H9 (cell line): ENCODE data around the gene RBFOX1. TPM values are rescaled to one million over a fixed set of nuclear protein-coding genes. Genes with fewer than 3 reads are reported as not detected.

ENCODE experiments used
- DNase-seq: peaks from one replicate; pipeline ENCODE4 v3.0.0-alpha.2; 2017
- H2AFZ ChIP-seq: one replicate; pipeline ENCODE4 v1.6.1; 2013; ENCODE audit warnings: mild to moderate bottlenecking, low read length, control low read depth, moderate library complexity
- H2AK5ac ChIP-seq: 2 replicates; pipeline ENCODE4 v1.6.1; 2013; ENCODE audit warnings: low read length, control low read depth, mixed read lengths; ENCODE audit not compliant: insufficient read length
- H2BK120ac ChIP-seq: one replicate; pipeline ENCODE4 v1.6.1; 2013; ENCODE audit warnings: low read depth, mild to moderate bottlenecking, low read length, control low read depth, inconsistent platforms; ENCODE audit not compliant: poor library complexity, severe bottlenecking
- H2BK12ac ChIP-seq: 2 replicates; pipeline ENCODE4 v1.6.1; 2013; ENCODE audit warnings: low read length, control low read depth, mixed read lengths, low read depth; ENCODE audit not compliant: insufficient read length
- H2BK15ac ChIP-seq: 2 replicates; pipeline ENCODE4 v1.6.1; 2013; ENCODE audit warnings: low read depth, low read length, control low read depth
- H2BK20ac ChIP-seq: one replicate; pipeline ENCODE4 v1.6.1; 2013; ENCODE audit warnings: low read depth, mild to moderate bottlenecking, low read length, control low read depth, inconsistent platforms; ENCODE audit not compliant: poor library complexity, severe bottlenecking
- H2BK5ac ChIP-seq: 2 replicates; pipeline ENCODE4 v1.6.1; 2013; ENCODE audit warnings: low read length, control low read depth, mixed read lengths; ENCODE audit not compliant: insufficient read length
- H3K14ac ChIP-seq: 2 replicates; pipeline ENCODE4 v1.6.1; 2013; ENCODE audit warnings: low read length, control low read depth; ENCODE audit not compliant: insufficient read depth
- H3K18ac ChIP-seq: 2 replicates; pipeline ENCODE4 v1.6.1; 2013; ENCODE audit warnings: low read depth, mild to moderate bottlenecking, mixed read lengths, low read length, control low read depth; ENCODE audit not compliant: insufficient read length
- H3K23ac ChIP-seq: 2 replicates; pipeline ENCODE4 v1.6.1; 2013; ENCODE audit warnings: low read length, control low read depth, mixed read lengths, low read depth; ENCODE audit not compliant: insufficient read length
- H3K23me2 ChIP-seq: 2 replicates; pipeline ENCODE4 v1.6.1; 2013; ENCODE audit warnings: low read depth, mild to moderate bottlenecking, mixed read lengths, low read length, control low read depth; ENCODE audit not compliant: insufficient read length, poor library complexity, severe bottlenecking
- H3K27ac ChIP-seq: 2 replicates; pipeline ENCODE4 v1.5.1; 2013; ENCODE audit warnings: low read length, control low read depth, mixed read lengths, low read depth; ENCODE audit not compliant: insufficient read length
- H3K27me3 ChIP-seq: 2 replicates; pipeline ENCODE4 v1.6.1; 2013; ENCODE audit warnings: low read length, control low read depth, inconsistent platforms; ENCODE audit not compliant: insufficient read depth
- H3K4ac ChIP-seq: 2 replicates; pipeline ENCODE4 v1.6.1; 2013; ENCODE audit warnings: low read depth, mild to moderate bottlenecking, control low read depth, inconsistent platforms, low read length, moderate library complexity
- H3K4me1 ChIP-seq: 2 replicates; pipeline ENCODE4 v1.6.1; 2013; ENCODE audit warnings: low read length, control low read depth, inconsistent platforms; ENCODE audit not compliant: insufficient read depth
- H3K4me2 ChIP-seq: 2 replicates; pipeline ENCODE4 v1.6.1; 2013; ENCODE audit warnings: low read length, control low read depth, mixed read lengths; ENCODE audit not compliant: insufficient read length, insufficient read depth
- H3K56ac ChIP-seq: 2 replicates; pipeline ENCODE4 v1.6.1; 2013; ENCODE audit warnings: low read depth, mild to moderate bottlenecking, mixed read lengths, low read length, control low read depth; ENCODE audit not compliant: insufficient read length
- H3K79me1 ChIP-seq: 2 replicates; pipeline ENCODE4 v1.6.1; 2013; ENCODE audit warnings: low read depth, mild to moderate bottlenecking, moderate library complexity, low read length, control low read depth, inconsistent platforms; ENCODE audit not compliant: insufficient read depth, poor library complexity, severe bottlenecking
- H3K79me2 ChIP-seq: 2 replicates; pipeline ENCODE4 v1.6.1; 2013; ENCODE audit warnings: low read length, control low read depth, inconsistent platforms; ENCODE audit not compliant: insufficient read depth
- H3K9ac ChIP-seq: 2 replicates; pipeline ENCODE4 v1.6.1; 2013; ENCODE audit warnings: low read length, control low read depth, mixed read lengths; ENCODE audit not compliant: insufficient read length; ENCODE audit errors: extremely low read depth
- H3K9me3 ChIP-seq: one replicate; pipeline ENCODE4 v1.6.1; 2013; ENCODE audit warnings: low read depth, low read length, inconsistent platforms; ENCODE audit not compliant: control insufficient read depth
- H3T11ph ChIP-seq: one replicate; pipeline ENCODE4 v1.6.1; 2013; ENCODE audit warnings: mild to moderate bottlenecking, low read length, control low read depth, inconsistent platforms
- H4K20me1 ChIP-seq: one replicate; pipeline ENCODE4 v1.6.1; 2013; ENCODE audit not compliant: control insufficient read depth, insufficient read length, insufficient read depth
- H4K5ac ChIP-seq: 2 replicates; pipeline ENCODE4 v1.6.1; 2013; ENCODE audit warnings: low read depth, mild to moderate bottlenecking, mixed read lengths, low read length, control low read depth; ENCODE audit not compliant: insufficient read length
- H4K8ac ChIP-seq: replicated peaks from 2 replicates; pipeline ENCODE4 v1.6.1; 2013; ENCODE audit warnings: low read length, control low read depth, mixed read lengths, low read depth; ENCODE audit not compliant: insufficient read length
- H4K91ac ChIP-seq: 2 replicates; pipeline ENCODE4 v1.6.1; 2013; ENCODE audit warnings: low read depth, mild to moderate bottlenecking, moderate library complexity, mixed read lengths, low read length, control low read depth; ENCODE audit not compliant: insufficient read length
- H3K27ac Mint-ChIP-seq, 3 experiments: 2 replicates in 2 of 3; 3 replicates in 1 of 3; pipeline ENCODE4 v1.8.0; 2020 to 2021; ENCODE audit warnings: mixed read lengths in 3 of 3, mild to moderate bottlenecking in 1 of 3, moderate library complexity in 1 of 3
- H3K27me3 Mint-ChIP-seq: 2 replicates; pipeline ENCODE4 v1.8.0; 2021; ENCODE audit warnings: low read depth, mild to moderate bottlenecking, moderate library complexity, mixed read lengths
- H3K36me3 Mint-ChIP-seq, 3 experiments: 2 replicates in 2 of 3; 3 replicates in 1 of 3; pipeline ENCODE4 v1.8.0; 2020 to 2021; ENCODE audit warnings: low read depth in 3 of 3, mixed read lengths in 3 of 3; ENCODE audit not compliant: insufficient read depth in 1 of 3
- H3K4me1 Mint-ChIP-seq, 2 experiments: 2 replicates each; pipeline ENCODE4 v1.8.0; 2020; ENCODE audit warnings: mixed read lengths in 2 of 2
- H3K4me3 Mint-ChIP-seq, 2 experiments: 2 replicates in 1 of 2; 3 replicates in 1 of 2; pipeline ENCODE4 v1.8.0; 2020 to 2021; ENCODE audit warnings: mild to moderate bottlenecking in 2 of 2, mixed read lengths in 2 of 2, moderate library complexity in 1 of 2
- H3K9me3 Mint-ChIP-seq, 2 experiments: 2 replicates in 1 of 2; 3 replicates in 1 of 2; pipeline ENCODE4 v1.8.0; 2020; ENCODE audit warnings: mild to moderate bottlenecking in 2 of 2, mixed read lengths in 2 of 2, moderate library complexity in 1 of 2
- CTCF ChIP-seq: fragments of 200-600 bp; sonication (generic); conservative IDR thresholded peaks from 3 replicates; pipeline ENCODE4 v1.8.0; 2021; ENCODE audit warnings: antibody characterized with exemption, mild to moderate bottlenecking
- WGBS: extraction: QIAGEN DNeasy Blood & Tissue Kit; methylation state at CpG from one replicate; pipeline ENCODE4 v1.1.7; 2013; ENCODE audit warnings: missing lambda C conversion rate, low lambda C conversion rate, mixed read lengths; ENCODE audit not compliant: insufficient read length; ENCODE audit errors: extremely low coverage; 5-methylcytosine and 5-hydroxymethylcytosine counted together
- total RNA-seq: library from RNA; stranded (reverse); gene quantifications from 2 replicates; pipeline ENCODE4 v1.2.1, GENCODE V29; 2021

The RBFOX1 gene
- total RNA-seq, 1 experiment from 2014 or later = 2.0 TPM

- no peak overlapping the region for H3K18ac ChIP-seq
- no peaks in the 10 kb centered on the region for H3K9me3 Mint-ChIP-seq
Observed at GRCh38 chr16:7398536-7398935, 65.9 kb downstream of the RBFOX1 start.

More at GRCh38 chr16:7398536-7398935, 65.9 kb downstream of the RBFOX1 start:
- no peak overlapping the region for H3K56ac ChIP-seq
- H4K8ac ChIP-seq = no peak overlapping the region
- Mint-ChIP-seq H3K27me3 (no peaks in the 10 kb centered on the region), H3K27ac (no peak overlapping the region), H3K4me3 (no peak overlapping the region), H3K36me3 (no peaks in the 10 kb centered on the region), H3K4me1 (peaks cover 0 to 2% of the 10 kb centered on the region in 2 experiments; a peak in 2 of 4 replicates)
- H3T11ph ChIP-seq = no peak overlapping the region
- no peak overlapping the region for H3K23ac ChIP-seq
- H3K4me1 ChIP-seq = no peaks in the 10 kb centered on the region
- no peak overlapping the region for H2BK5ac ChIP-seq
- no peaks in the 10 kb centered on the region for H3K79me1 ChIP-seq
- no peak overlapping the region for H4K5ac ChIP-seq
- no peak overlapping the region for H2AFZ ChIP-seq
- H4K20me1 ChIP-seq = no peaks in the 10 kb centered on the region
- H2BK20ac ChIP-seq = no peak overlapping the region
- no peak overlapping the region for H3K14ac ChIP-seq
- no peak overlapping the region for H3K4me2 ChIP-seq
- H2BK120ac ChIP-seq = no peak overlapping the region
- H3K23me2 ChIP-seq = no peaks in the 10 kb centered on the region
- no peak overlapping the region for H3K9ac ChIP-seq
- WGBS = no CpG with 5 or more reads among the region's 4 CpGs
- no peak overlapping the region for H2BK15ac ChIP-seq
- no peaks in the 10 kb centered on the region for H3K79me2 ChIP-seq
- H3K9me3 ChIP-seq = no peaks in the 10 kb centered on the region
- H3K27ac ChIP-seq = no peak overlapping the region
- H3K27me3 ChIP-seq = no peaks in the 10 kb centered on the region
- no peak overlapping the region for H2AK5ac ChIP-seq
- no peak for DNase-seq
- H3K4ac ChIP-seq = no peak overlapping the region
- no peak overlapping the region for H2BK12ac ChIP-seq
- H4K91ac ChIP-seq = no peak overlapping the region
- no peak for TF ChIP-seq CTCF
